ENCODE measurements around the gene IFT80. TPM values are rescaled to one million over a fixed set of nuclear protein-coding genes. Genes with fewer than 3 reads are reported as not detected.

The IFT80 gene
- polyA plus RNA-seq, 3 donors: 1.3 to 7.7 (median 1.4) TPM

- no peak overlapping the region for H3K9ac ChIP-seq (ENCODE audit: insufficient read depth, low read length, poor library complexity, severe bottlenecking)
- peaks cover 8% of the 10 kb centered on the region for H3K4me1 Mint-ChIP-seq
Observed at GRCh38 chr3:160390565-160391138, 8.4 kb downstream of the IFT80 start.

GRCh38 chr3:160384639-160385318 is 14.2 kb downstream of the IFT80 start:
- H3K4me1 Mint-ChIP-seq: peaks cover 5% of the 10 kb centered on the region
- H3K4me3 Mint-ChIP-seq: no peak overlapping the region
- H3K27ac Mint-ChIP-seq: no peak overlapping the region
- no peaks in the 10 kb centered on the region for H4K20me1 ChIP-seq (ENCODE audit: insufficient read depth, low read length)
- no peak for DNase-seq
- no peak overlapping the region for H3K27ac ChIP-seq (ENCODE audit: low read depth in 1 of 2, low read length in 2 of 2)
- H3K27me3 Mint-ChIP-seq (ENCODE audit: low read depth in 3 of 3): no peaks in the 10 kb centered on the region
- H3K36me3 ChIP-seq (replicated peaks in 1 of 2; ENCODE audit: control insufficient read depth in 1 of 2, insufficient read depth in 2 of 2, low read length in 2 of 2): no peaks in the 10 kb centered on the region
- no peaks in the 10 kb centered on the region for H3K79me2 ChIP-seq (ENCODE audit: insufficient read depth, low read length)
- H3K27me3 ChIP-seq (ENCODE audit: control insufficient read depth in 2 of 2, insufficient read depth in 2 of 2, low read length in 2 of 2): no peaks in the 10 kb centered on the region
- H3K9me3 Mint-ChIP-seq: no peaks in the 10 kb centered on the region
- no peak for TF ChIP-seq CTCF (IDR thresholded peaks at IDR 0.05)
- H3K4me1 ChIP-seq (ENCODE audit: control insufficient read depth in 1 of 2, insufficient read depth in 2 of 2, low read length in 2 of 2): no peaks in the 10 kb centered on the region
- peaks cover 13 to 14% of the 10 kb centered on the region in 2 donors for H3K36me3 Mint-ChIP-seq
- no peaks in the 10 kb centered on the region for H3K9me3 ChIP-seq (replicated peaks in 1 of 2; ENCODE audit: control insufficient read depth in 1 of 2, insufficient read depth in 1 of 2, low read length in 2 of 2)
- no peak overlapping the region for H3K4me2 ChIP-seq (replicated peaks; ENCODE audit: extremely low read depth, low read length, poor library complexity, severe bottlenecking)
- no peak overlapping the region for H2AFZ ChIP-seq (ENCODE audit: insufficient read depth, low read depth, low read length, poor library complexity, severe bottlenecking)
- intact Hi-C loops (cut with micrococcal nuclease): no loop called here
- H3K4me3 ChIP-seq (replicated peaks in 1 of 3; ENCODE audit: low read depth in 2 of 3, low read length in 3 of 3): no peak overlapping the region
- H3K9ac ChIP-seq (ENCODE audit: insufficient read depth, low read length, poor library complexity, severe bottlenecking): no peak overlapping the region
- WGBS (ENCODE audit: insufficient coverage): no CpG with 5 or more reads among the region's 5 CpGs

More at GRCh38 chr3:160390565-160391138, 8.4 kb downstream of the IFT80 start:
- WGBS (ENCODE audit: insufficient coverage): 100% methylated on average over 1 of the region's 3 CpGs
- Histone ChIP-seq H3K4me3 (replicated peaks in 1 of 3; ENCODE audit: low read depth in 2 of 3, low read length in 3 of 3) (no peak overlapping the region), H3K4me2 (replicated peaks; ENCODE audit: extremely low read depth, low read length, poor library complexity, severe bottlenecking) (no peak overlapping the region), H3K27me3 (ENCODE audit: control insufficient read depth in 2 of 2, insufficient read depth in 2 of 2, low read length in 2 of 2) (no peaks in the 10 kb centered on the region), H3K36me3 (replicated peaks in 1 of 2; ENCODE audit: control insufficient read depth in 1 of 2, insufficient read depth in 2 of 2, low read length in 2 of 2) (no peaks in the 10 kb centered on the region), H3K9me3 (replicated peaks in 1 of 2; ENCODE audit: control insufficient read depth in 1 of 2, insufficient read depth in 1 of 2, low read length in 2 of 2) (no peaks in the 10 kb centered on the region), H2AFZ (ENCODE audit: insufficient read depth, low read depth, low read length, poor library complexity, severe bottlenecking) (no peak overlapping the region), H3K27ac (ENCODE audit: low read depth in 1 of 2, low read length in 2 of 2) (no peak overlapping the region), H4K20me1 (ENCODE audit: insufficient read depth, low read length) (no peaks in the 10 kb centered on the region), H3K79me2 (ENCODE audit: insufficient read depth, low read length) (peaks cover 4% of the 10 kb centered on the region), H3K4me1 (ENCODE audit: control insufficient read depth in 1 of 2, insufficient read depth in 2 of 2, low read length in 2 of 2) (no peaks in the 10 kb centered on the region)
- Mint-ChIP-seq H3K36me3 (no peaks in the 10 kb centered on the region), H3K27ac (no peak overlapping the region), H3K9me3 (no peaks in the 10 kb centered on the region), H3K27me3 (ENCODE audit: low read depth in 3 of 3) (no peaks in the 10 kb centered on the region), H3K4me3 (no peak overlapping the region)
- no peak for TF ChIP-seq CTCF (IDR thresholded peaks at IDR 0.05)
- DNase-seq: no peak
- intact Hi-C loops (cut with micrococcal nuclease): no loop called here
